SK-N-SH treated with all-trans-retinoic acid at 6 μM for 48 hours (cell line): ENCODE results near the gene MSH5.

Source experiments
- ATAC-seq: fragments of 200-7000 bp; cut with Tn5 transposase; 3 replicates; pipeline ENCODE4 v1.9.1; 2020; ENCODE audit warnings: mild to moderate bottlenecking, moderate library complexity
- ARNTL ChIP-seq: fragments of 450-650 bp; formaldehyde crosslinking; IDR thresholded peaks from 2 replicates; pipeline ENCODE4 v1.5.0; 2020; ENCODE audit warnings: low read depth, mild to moderate bottlenecking, moderate library complexity, borderline replicate concordance
- BACH2 ChIP-seq: fragments of 250-450 bp; sonication (Bioruptor Pico); IDR thresholded peaks from 2 replicates; pipeline ENCODE4 v1.9.0; 2021; ENCODE audit warnings: mild to moderate bottlenecking, borderline replicate concordance
- CSDC2 ChIP-seq: fragments of 250-450 bp; sonication (Bioruptor Pico); IDR thresholded peaks from 2 replicates; pipeline ENCODE4 v1.5.0; 2020; ENCODE audit warnings: mild to moderate bottlenecking, moderate library complexity
- ESRRG ChIP-seq: fragments of 250-450 bp; sonication (Bioruptor Pico); IDR thresholded peaks from 2 replicates; pipeline ENCODE4 v1.6.1; 2021; ENCODE audit warnings: mild to moderate bottlenecking
- GLIS3 ChIP-seq: fragments of 250-450 bp; sonication (Bioruptor Pico); IDR thresholded peaks from 2 replicates; pipeline ENCODE4 v1.5.0; 2020; ENCODE audit warnings: mild to moderate bottlenecking, moderate library complexity
- ISL1 ChIP-seq: fragments of 250-450 bp; sonication (Bioruptor Pico); IDR thresholded peaks from 2 replicates; pipeline ENCODE4 v2.1.2; 2022; ENCODE audit warnings: mild to moderate bottlenecking, moderate library complexity
- PATZ1 ChIP-seq: fragments of 250-450 bp; sonication (Bioruptor Pico); IDR thresholded peaks from 2 replicates; pipeline ENCODE4 v1.8.0; 2020; ENCODE audit warnings: mild to moderate bottlenecking, moderate library complexity, borderline replicate concordance
- POU6F1 ChIP-seq: fragments of 250-450 bp; sonication (Bioruptor Pico); IDR thresholded peaks from 2 replicates; pipeline ENCODE4 v1.8.0; 2021; ENCODE audit warnings: low read depth, mild to moderate bottlenecking, moderate library complexity, borderline replicate concordance
- PPARA ChIP-seq: fragments of 250-450 bp; sonication (Bioruptor Pico); IDR thresholded peaks from 2 replicates; pipeline ENCODE4 v1.5.0; 2020; ENCODE audit warnings: mild to moderate bottlenecking, borderline replicate concordance
- RARB ChIP-seq: fragments of 250-450 bp; sonication (Bioruptor Pico); IDR thresholded peaks from 2 replicates; pipeline ENCODE4 v1.8.0; 2021; ENCODE audit warnings: mild to moderate bottlenecking, moderate library complexity
- SNAI2 ChIP-seq: fragments of 250-450 bp; sonication (Bioruptor Pico); IDR thresholded peaks from 2 replicates; pipeline ENCODE4 v1.5.0; 2020; ENCODE audit warnings: mild to moderate bottlenecking, moderate library complexity
- TCF4 ChIP-seq: fragments of 250-450 bp; sonication (Bioruptor Pico); IDR thresholded peaks from 2 replicates; pipeline ENCODE4 v1.8.0; 2021; ENCODE audit warnings: mild to moderate bottlenecking, moderate library complexity, borderline replicate concordance
- TOX ChIP-seq: fragments of 250-450 bp; sonication (Bioruptor Pico); IDR thresholded peaks from 2 replicates; pipeline ENCODE4 v1.8.0; 2021; ENCODE audit warnings: mild to moderate bottlenecking, moderate library complexity, borderline replicate concordance
- TSHZ2 ChIP-seq: fragments of 250-450 bp; sonication (Bioruptor Pico); IDR thresholded peaks from 2 replicates; pipeline ENCODE4 v1.5.0; 2020; ENCODE audit warnings: mild to moderate bottlenecking, moderate library complexity
- ZC3H10 ChIP-seq: fragments of 250-450 bp; sonication (Bioruptor Pico); IDR thresholded peaks from 2 replicates; pipeline ENCODE4 v1.5.1; 2021; ENCODE audit warnings: mild to moderate bottlenecking, moderate library complexity
- ZFP30 ChIP-seq: fragments of 450-650 bp; formaldehyde crosslinking; IDR thresholded peaks from 2 replicates; pipeline ENCODE4 v1.5.0; 2022; ENCODE audit warnings: mild to moderate bottlenecking, moderate library complexity
- ZNF565 ChIP-seq: fragments of 450-650 bp; formaldehyde crosslinking; conservative IDR thresholded peaks from 2 replicates; pipeline ENCODE4 v1.5.0; 2020; ENCODE audit warnings: low read depth, mild to moderate bottlenecking, moderate library complexity
- ZNF70 ChIP-seq: fragments of 450-650 bp; formaldehyde crosslinking; IDR thresholded peaks from 2 replicates; pipeline ENCODE4 v1.5.0; 2020; ENCODE audit warnings: mild to moderate bottlenecking, moderate library complexity
- ZNF8 ChIP-seq: fragments of 450-650 bp; formaldehyde crosslinking; IDR thresholded peaks from 2 replicates; pipeline ENCODE4 v1.5.0; 2020; ENCODE audit warnings: mild to moderate bottlenecking, moderate library complexity
- TF ChIP-seq, protein P1 (sequence below): fragments of 250-450 bp; sonication (Bioruptor Pico); IDR thresholded peaks from 2 replicates; pipeline ENCODE4 v1.5.1; 2021; ENCODE audit warnings: mild to moderate bottlenecking, moderate library complexity

Gene MSH5

GRCh38 chr6:31767096-31767645 lies 27.4 kb downstream of the MSH5 start:
- ATAC-seq, result no peak
- TF ChIP-seq TSHZ2 (no peak), PATZ1 (no peak), ZC3H10 (CRISPR knock-in tag) (no peak), ISL1 (CRISPR knock-in tag) (no peak), ARNTL (CRISPR knock-in tag) (no peak), TCF4 (CRISPR knock-in tag) (no peak)

- no peak for ATAC-seq
Measured at GRCh38 chr6:31768363-31769257, 28.8 kb downstream of the MSH5 start.

More at GRCh38 chr6:31768363-31769257, 28.8 kb downstream of the MSH5 start:
- TF ChIP-seq ESRRG (CRISPR knock-in tag), result no peak
- TF ChIP-seq ZNF70 (CRISPR knock-in tag), result no peak
- TF ChIP-seq, protein P1, sequence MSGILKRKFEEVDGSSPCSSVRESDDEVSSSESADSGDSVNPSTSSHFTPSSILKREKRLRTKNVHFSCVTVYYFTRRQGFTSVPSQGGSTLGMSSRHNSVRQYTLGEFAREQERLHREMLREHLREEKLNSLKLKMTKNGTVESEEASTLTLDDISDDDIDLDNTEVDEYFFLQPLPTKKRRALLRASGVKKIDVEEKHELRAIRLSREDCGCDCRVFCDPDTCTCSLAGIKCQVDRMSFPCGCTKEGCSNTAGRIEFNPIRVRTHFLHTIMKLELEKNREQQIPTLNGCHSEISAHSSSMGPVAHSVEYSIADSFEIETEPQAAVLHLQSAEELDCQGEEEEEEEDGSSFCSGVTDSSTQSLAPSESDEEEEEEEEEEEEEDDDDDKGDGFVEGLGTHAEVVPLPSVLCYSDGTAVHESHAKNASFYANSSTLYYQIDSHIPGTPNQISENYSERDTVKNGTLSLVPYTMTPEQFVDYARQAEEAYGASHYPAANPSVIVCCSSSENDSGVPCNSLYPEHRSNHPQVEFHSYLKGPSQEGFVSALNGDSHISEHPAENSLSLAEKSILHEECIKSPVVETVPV (CRISPR knock-in tag), result no peak
- no peak for TF ChIP-seq CSDC2
- no peak for TF ChIP-seq ZNF565 (CRISPR knock-in tag)
- no peak for TF ChIP-seq TOX (CRISPR knock-in tag)
- TF ChIP-seq ARNTL (CRISPR knock-in tag), result no peak
- TF ChIP-seq ZC3H10 (CRISPR knock-in tag), result no peak
- no peak for TF ChIP-seq PATZ1
- no peak for TF ChIP-seq TCF4 (CRISPR knock-in tag)
- TF ChIP-seq GLIS3 (CRISPR knock-in tag), result no peak
- TF ChIP-seq POU6F1, result no peak
- TF ChIP-seq TSHZ2, result no peak
- no peak for TF ChIP-seq ZFP30 (CRISPR knock-in tag)
- TF ChIP-seq ISL1 (CRISPR knock-in tag), result no peak
- no peak for TF ChIP-seq PPARA (CRISPR knock-in tag)
- no peak for TF ChIP-seq ZNF8 (CRISPR knock-in tag)
- TF ChIP-seq SNAI2, result no peak
- TF ChIP-seq RARB (CRISPR knock-in tag), result no peak
- no peak for TF ChIP-seq BACH2 (CRISPR knock-in tag)
